ENCODE data around the gene LMX1B.

The LMX1B gene

GRCh38 chr9:126604059-126605055, 9.4 kb upstream of the LMX1B start:
- DNase-seq (ENCODE audit: low read depth in 2 of 2) = no peak

DNA sequence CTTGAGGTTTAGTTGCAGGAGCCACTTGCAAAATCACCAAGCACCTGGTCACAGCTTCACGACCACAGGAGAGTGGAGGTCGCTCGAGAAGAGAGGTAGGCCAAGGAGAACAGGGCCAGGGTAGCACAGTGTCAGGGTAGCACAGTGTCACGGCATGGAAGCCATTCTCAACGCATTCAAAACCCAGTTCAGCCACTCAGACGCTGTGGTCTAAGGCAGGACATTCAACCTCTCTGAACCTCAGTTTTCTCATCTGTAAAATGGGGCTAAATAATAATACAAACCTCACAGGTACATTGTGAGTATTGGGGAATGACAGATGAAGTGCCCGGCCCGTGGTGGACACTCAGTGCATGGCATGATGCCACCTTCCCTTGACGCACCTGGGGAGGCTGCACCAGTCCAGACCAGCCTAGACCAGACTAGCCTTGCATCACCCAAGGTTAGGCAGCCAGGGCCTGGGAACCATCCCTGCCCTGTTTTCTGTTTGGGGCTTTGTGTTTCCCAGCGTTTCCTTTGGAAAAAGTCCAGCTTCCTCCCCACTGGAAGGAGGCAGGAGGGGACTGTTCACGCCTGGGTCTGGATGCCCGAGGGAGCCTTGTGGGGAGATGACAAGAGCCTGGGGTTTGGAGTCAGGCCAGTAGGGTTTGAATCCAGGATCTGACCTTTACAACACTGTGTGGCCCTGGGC, 7.8 kb upstream of the LMX1B start:
- DNase-seq (ENCODE audit: low read depth in 2 of 2) = no peak

GRCh38 chr9:126606483-126606870, 7.3 kb upstream of the LMX1B start:
- no peak for DNase-seq (ENCODE audit: low read depth in 2 of 2)

DNA sequence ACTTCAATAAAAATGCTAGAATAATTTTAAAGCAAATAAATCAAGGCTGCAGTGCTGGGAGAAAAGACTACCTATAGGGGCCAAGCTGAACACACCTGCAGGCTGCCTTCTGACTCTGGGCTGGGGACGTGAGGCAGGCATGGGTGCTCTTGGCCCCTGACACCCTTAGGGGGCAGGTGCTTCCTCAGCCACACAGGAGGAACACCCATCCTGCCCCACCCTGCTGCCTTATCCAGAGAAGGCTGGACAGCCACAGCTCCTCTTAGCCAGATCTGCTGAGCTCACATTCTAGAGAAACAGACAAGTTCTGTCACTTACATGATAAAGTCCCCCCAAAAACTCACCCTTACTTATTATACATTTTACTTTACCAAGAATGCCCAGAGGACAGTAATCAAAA, 6.6 kb upstream of the LMX1B start:
- no peak for DNase-seq (ENCODE audit: low read depth in 2 of 2)

DNA sequence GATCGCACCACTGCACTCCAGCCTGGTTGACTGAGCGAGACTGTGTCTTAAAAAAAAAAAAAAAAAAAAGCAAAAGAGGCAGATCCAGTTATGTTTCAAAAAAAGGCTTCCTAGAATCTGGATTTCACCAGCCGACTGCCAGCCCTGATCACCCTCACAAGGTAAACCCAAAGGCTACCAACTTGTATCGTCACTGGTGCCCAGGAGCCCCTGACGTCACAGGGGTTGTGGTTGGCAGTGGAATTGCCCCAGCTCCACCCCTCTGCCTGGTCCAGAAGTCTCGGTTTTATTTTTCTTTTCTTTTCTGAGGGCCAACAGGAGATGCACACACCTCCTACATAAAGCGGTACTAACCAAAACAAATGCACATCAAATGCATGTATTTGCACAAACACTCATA, 6.0 kb upstream of the LMX1B start:
- no peak for DNase-seq (ENCODE audit: low read depth in 2 of 2)

DNA sequence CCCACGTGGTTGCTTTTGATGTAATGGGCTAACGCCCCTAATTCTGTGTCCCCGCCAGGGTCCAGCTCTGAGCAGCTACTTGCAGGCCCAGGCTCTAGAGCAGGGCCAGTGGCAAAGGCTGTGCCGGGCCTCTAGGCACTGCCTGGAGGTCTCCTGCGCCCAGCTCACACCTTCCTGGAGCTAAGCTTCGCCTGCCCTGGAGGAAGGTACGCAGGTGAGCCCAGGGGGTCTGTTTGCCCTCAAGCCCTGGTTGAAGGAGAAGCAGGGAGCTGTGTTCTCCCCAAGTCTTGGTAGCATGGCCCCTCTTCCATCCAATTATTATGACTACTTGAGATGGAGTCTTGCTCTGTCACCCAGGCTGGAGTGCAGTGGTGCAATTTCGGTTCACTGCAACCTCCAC, 5.2 kb upstream of the LMX1B start:
- DNase-seq (ENCODE audit: low read depth in 2 of 2) = no peak

GRCh38 chr9:126609191-126609590, 4.5 kb upstream of the LMX1B start:
- no peak for DNase-seq (ENCODE audit: low read depth in 2 of 2)

- no peak for DNase-seq (ENCODE audit: low read depth in 2 of 2)
Measured at GRCh38 chr9:126609711-126610388, 3.9 kb upstream of the LMX1B start.

- no peak for DNase-seq (ENCODE audit: low read depth in 2 of 2)
Measured at GRCh38 chr9:126611193-126611591, 2.5 kb upstream of the LMX1B start.

DNA sequence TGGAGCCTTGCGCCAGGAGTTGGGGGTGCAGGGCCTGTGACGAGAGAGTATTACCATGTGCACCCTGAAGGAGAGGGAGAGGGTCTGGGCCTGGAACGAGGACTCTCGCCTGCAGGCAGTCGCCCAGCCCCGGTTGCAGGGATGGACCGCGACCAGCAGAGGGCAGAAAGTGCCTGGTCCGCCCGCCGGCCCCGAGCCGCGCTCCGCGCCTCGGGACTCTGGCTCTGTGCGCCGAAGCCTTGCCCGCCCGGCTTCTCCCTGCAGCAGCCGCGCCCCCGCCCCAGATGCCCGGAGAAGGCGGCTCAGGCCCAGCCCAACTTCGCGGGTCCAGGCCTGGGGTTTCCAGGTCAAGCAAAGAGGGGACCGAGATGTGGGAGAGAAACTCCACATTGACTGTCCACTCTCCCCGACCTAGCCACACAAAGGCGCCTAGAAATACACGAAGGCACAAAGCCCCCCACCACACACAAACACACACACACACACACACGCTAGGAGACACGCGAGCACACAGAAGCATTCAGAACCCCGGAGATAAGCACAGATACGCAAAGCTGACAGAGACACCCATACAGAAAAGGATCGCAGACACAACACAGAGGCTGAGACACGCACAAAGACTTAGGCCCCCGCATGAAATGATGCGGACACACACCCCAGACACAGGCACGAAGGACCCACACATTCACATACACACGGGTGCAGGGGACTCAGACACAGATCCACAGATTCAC, 2.0 kb upstream of the LMX1B start:
- DNase-seq (ENCODE audit: low read depth in 2 of 2) = peak; percentile 30 to 42

DNA sequence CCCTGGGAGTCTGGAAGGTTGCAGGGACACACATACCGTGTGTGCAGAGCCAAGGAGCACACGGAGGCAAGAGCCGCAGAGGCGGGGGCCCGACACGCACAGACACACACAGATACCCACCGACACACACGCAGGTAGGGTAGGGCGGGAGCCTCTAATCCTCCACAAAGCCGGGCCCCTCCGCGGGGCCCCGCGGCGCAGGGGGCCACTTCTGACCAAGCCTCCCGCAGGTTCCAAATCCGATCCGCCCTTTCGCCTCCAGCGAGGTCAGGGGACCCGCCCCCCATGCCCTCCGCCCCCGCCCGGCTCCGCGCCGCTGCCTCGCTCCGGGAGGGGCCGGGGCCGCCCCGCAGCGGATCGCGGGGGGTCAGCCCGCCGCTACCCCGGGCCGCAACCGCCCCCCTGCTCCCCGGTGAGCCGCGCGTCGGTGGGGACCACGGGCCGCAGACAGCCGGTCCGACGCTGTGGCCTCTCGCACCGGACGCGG, 1.4 kb upstream of the LMX1B start:
- DNase-seq (ENCODE audit: low read depth in 2 of 2) = no peak

DNA sequence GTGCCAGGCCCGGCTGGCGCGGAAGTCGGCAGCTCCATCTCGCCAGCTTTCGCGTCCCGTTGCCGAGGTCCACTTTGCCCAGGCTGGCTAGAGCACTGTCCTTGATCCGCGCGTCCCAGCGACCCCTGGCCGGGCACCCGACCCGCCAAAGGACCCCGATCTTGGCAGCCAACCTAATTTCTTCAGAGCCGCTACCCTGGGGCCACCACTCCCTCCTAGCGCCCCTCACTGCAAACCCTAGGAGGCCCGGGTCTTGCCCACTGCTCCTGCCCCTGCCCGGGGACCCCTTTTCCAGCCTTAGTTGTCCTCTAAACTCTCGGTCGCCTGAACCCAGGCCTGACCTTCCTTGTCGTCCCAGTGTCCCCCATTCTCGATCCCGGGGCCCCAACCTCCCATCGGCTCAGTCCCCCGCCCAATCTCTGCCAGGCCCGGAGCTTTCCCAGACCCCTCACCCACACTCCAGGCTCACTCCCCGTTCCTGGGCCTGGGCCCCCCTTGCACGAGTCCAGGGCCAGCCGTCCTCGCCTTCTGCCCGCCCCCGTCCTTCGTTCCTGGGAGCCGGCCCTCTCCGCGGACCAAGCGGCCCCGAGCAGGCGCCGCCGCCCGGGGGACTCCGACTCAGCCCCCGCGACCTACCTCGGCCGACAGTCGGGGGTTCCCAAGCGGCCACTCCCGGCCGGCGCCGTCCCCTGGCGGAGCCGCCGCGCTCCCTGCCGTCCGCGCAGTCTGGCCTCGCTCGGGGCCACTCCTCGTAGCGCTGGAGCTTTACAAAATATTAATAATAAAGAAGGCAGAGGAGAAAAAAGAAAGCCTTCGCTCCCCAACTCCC, 701 bp upstream of the LMX1B start:
- DNase-seq (ENCODE audit: low read depth in 2 of 2) = no peak

DNA sequence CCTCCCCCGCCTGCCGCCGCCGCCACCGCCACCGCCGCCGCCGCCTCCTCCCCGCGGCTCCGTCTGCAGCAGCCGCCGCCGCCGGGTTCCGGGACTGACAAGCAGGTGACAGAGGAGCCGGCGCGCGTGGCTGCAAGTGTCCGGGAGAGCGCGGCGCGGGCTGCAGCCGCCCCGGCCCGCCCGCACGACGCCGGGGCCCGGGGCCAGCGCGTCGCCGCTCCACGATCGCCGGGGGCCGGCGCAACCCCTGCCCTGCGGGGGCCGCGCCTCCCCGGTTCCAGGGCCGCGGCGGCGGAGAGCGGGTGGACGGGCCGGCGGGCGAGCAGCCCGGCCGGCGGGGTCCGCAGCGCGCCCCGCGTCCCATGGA, 343 bp downstream of the LMX1B start:
- no peak for DNase-seq (ENCODE audit: low read depth in 2 of 2)

- DNase-seq (ENCODE audit: low read depth in 2 of 2) = no peak
Measured at GRCh38 chr9:126614455-126615244, 922 bp downstream of the LMX1B start.

GRCh38 chr9:126615245-126615790, 1.6 kb downstream of the LMX1B start:
- no peak for DNase-seq (ENCODE audit: low read depth in 2 of 2)

DNA sequence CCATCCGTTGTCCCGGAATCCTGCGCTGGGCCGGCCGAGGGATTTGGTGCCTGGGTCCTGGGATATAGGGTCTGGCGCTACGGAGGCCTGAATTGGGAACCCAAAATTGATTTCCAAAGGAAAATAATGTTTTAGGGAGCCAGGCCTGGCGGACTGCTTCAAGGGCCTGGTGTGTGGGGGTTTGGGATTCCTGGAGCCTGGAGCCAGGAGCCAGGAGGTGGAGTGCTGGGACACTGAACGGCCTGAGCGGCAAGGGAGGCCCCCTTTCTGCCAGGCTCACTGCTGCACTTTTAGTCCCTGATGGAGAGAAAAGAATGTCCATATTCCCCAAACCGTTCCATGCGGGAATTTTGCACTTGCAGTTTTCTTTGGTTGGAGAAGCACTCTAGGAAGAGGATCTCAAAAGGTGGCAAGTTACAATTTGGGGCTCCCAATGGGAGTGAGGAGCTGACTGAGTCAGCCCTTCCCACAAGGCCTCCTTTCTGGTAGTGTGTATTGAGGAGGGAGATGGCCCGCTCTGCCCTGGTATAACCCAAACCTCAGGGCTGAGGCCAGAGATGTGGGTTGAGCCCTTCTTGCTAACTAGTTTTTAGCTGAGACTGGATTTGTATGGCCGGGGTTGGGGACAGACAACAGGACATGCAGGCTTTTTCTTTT, 2.2 kb downstream of the LMX1B start:
- DNase-seq (ENCODE audit: low read depth in 2 of 2) = no peak

DNA sequence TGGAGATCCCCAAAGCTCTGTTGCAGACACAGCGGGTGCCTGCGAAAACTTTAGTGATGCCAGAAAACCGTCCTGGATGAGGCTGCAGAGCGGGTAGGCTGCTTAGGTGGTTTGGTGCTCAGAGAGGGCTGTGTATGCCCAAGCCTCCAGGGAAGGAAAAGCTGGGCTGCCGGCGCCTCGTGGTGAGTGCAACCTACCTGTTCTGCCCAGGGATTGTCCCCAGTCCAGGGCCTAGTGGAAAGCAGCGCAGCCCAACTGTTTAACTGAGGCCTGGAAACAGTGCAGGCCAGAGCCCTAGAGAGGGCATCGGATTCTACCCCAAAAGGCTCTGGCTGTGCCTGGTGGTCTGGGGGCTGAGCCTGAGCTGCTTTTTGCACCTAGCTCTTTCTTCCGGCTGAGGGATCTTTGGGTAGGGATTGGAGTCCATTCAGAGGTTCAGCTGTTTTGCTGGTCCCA, 2.8 kb downstream of the LMX1B start:
- no peak for DNase-seq (ENCODE audit: low read depth in 2 of 2)

- no peak for DNase-seq (ENCODE audit: low read depth in 2 of 2)
Measured at GRCh38 chr9:126617003-126617822, 3.5 kb downstream of the LMX1B start.

Measured in stimulated activated CD8-positive, alpha-beta memory T cell treated with anti-CD3 and anti-CD28 coated beads, Interleukin-15, amount 100 ng/mL, for 4 hours (primary cell).